GM19043 (cell line): ENCODE data around the gene SNW1.
A peak's percentile ranks its signal among the peaks of the same experiment; 100 is the strongest.
"Not testable (repeated sequence)": the region's sequence is repeated elsewhere in the genome, so short reads cannot be mapped to it uniquely, and the experiment has no call there.

Experiments used
- ATAC-seq: cut with Tn5 transposase; IDR thresholded peaks from one replicate; pipeline ENCODE4 v1.9.1; 2021; ENCODE audit warnings: low read depth; ENCODE audit not compliant: unreplicated experiment

SNW1 gene

DNA sequence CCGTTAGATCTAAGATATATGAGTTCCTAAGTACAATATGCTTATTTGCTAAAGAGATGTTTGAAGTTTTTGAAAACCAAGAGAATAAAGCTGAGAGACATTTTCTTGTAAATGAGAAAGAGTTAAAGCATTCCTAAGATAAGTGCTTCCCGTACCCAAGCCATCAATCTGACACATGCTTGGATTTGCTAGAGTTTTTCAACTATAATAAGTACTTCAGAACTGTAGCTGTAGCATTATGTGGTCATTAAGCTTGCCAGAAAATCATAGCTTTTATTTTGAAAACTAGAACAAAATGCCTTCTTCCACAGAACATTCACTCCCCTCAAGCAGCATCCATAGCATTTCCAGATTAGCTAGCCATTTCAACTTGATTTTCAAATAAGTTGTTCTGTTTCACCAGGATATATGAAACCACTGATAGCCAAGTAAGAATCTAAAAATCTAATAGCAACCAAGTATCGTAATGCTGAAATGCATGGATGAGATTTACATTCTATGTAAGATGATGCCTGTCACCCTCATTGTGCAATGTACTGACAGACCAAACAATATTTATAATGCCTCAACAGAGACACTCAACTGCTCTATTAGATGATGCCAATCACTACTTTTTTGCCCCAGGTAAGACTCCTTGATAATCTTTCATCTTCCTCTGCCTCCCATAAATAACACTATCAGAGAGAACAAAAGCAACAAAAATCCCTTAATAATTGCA, 8.0 kb downstream of the SNW1 start:
- no peak for ATAC-seq

GRCh38 chr14:77752266-77752665, 8.7 kb downstream of the SNW1 start:
- ATAC-seq, result no peak

DNA sequence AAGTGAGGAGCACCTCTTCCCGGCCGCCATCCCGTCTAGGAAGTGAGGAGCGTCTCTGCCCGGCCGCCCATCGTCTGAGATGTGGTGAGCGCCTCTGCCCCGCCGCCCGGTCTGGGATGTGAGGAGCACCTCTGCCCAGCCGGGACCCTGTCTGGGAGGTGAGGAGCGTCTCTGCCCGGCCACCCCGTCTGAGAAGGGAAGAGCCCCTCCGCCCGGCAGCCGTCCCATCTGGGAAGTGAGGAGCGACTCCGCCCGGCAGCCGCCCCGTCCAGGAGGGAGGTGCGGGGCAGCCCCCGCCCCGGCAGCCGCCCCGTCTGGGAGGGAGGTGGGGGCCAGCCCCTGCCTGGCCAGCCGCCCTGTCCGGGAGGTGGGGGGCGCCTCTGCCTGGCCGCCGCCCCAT, 13.5 kb downstream of the SNW1 start:
- ATAC-seq, result not testable (repeated sequence)

DNA sequence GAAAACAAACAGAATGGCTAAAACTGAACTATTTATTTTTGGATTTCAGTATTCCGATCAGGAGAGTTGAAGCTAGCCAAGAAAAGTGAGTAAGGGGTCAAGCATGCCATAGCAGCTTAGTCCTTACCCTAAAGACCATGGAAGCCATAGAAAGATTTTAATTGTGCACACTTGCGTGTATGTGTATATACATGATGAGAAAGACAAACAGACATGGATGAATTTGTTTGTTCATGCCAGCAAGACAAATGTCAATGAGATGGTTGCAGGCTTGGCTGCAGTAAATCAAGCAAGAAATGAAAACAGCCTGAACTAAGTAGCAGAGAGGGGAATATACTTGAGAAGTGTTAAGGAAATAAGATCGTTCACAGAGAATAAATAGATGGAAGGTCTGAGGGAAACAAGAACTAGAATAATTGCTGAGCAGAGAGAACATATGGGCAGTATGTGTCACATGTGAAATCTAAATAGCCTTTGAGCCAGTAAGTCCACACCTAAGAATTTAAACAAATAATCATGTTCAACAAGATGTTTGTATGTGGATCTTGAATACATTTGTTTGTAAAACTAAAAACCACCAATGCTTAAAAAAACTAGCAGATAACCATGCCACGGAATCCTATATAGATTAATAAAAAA, 14.8 kb downstream of the SNW1 start:
- no peak for ATAC-seq

- ATAC-seq, result no peak
Measured at GRCh38 chr14:77741438-77741837, 19.5 kb downstream of the SNW1 start.

GRCh38 chr14:77738559-77739250, 22.3 kb downstream of the SNW1 start:
- ATAC-seq, result no peak

DNA sequence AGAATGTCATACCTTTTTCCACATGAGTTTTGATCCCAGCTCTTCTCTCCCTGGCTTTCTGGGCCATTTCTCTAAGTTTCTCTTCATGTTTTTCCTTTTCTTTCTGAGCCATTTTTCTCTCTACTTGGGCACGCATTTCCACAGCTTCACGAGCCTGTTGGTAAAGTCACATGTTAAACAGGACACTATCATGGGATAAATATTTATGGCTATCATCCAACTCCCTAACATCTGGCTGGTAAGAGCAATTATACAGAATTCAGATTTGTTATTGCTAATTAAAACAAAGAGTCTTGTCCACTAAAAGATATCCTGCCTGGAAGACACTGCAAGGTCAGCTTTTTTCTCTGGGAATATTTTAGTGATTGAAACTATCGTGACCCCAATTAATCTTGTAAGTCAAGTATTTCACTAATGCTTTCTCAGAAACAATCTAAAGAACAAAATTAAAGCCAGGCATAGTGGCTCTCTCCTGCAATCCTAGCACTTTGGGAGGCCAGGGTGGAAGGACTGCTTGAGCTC, 29.9 kb downstream of the SNW1 start:
- ATAC-seq, result no peak

DNA sequence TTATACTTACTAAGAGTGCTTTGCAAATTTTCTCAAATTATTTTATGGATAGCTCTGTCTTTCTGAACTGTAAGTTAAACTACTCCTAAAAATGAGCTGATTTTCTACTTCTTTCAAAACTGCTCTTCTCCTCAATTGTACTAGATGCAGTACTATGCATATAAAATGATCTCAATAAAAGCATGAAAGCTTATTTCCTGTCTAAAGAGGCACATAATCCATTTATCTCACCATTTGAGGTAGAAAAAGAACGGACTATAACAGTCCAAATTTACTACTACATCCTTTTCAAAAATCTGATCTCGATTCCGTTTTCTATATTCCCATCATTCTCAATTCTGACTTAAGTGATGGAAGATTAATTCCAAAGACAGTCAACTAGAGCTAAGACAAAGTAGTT, 38.7 kb downstream of the SNW1 start:
- no peak for ATAC-seq

DNA sequence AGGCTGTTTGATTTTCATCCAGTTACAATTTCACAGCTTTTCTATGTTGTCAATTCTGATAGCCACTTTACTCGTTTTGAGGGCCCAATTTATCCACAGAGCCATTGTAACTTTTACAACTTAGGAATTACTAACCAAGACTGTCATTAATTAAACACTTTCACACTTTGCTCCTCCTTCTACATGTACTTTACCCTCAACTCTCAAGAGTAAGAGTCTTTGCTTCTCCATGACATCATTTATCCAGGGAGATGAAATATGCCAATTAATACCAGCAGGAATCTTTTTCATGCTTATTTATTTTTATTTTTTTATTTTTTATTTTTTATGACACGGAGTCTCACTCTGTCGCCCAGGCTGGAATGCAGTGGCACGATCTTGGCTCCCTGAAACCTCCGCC, 39.5 kb downstream of the SNW1 start:
- no peak for ATAC-seq

- no peak for ATAC-seq
Measured at GRCh38 chr14:77717608-77718305, 43.2 kb downstream of the SNW1 start.

- no peak for ATAC-seq
Measured at GRCh38 chr14:77714926-77715325, 46.0 kb downstream of the SNW1 start.

- ATAC-seq, result no peak
Measured at GRCh38 chr14:77710364-77710763, 50.6 kb downstream of the SNW1 start.

DNA sequence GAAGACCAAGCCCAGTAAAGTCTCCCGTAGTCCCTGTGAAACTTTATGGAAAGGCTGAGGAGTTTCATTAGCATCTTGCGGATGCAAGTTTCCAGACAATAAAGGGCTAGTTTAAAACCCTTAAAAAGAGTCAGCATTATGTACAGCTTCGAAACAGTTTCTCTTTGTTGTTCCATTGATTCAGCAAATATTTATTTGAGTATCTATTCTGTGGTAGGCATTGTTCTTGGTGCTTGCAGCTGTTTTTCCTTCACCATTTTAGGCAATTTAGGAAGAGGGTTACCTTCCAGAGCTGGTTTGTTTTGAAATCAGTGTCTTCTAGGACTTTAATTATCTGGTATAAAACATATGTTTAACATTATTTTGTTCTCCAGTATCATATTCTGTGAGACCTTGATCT, 51.5 kb downstream of the SNW1 start:
- no peak for ATAC-seq

GRCh38 chr14:77708749-77709148, 52.2 kb downstream of the SNW1 start:
- ATAC-seq, result no peak

GRCh38 chr14:77707724-77708408, 53.1 kb downstream of the SNW1 start, which contains the start of the genes ALKBH1 and SLIRP:
Gene ALKBH1, minus strand, starts transcription at chr14:77708023. Its CDS starts 19 bp downstream, at chr14:77708004.
Gene SLIRP, plus strand, starts transcription at chr14:77708103. Its CDS starts 9 bp downstream, at chr14:77708112.
- peak; percentile 98 for ATAC-seq

DNA sequence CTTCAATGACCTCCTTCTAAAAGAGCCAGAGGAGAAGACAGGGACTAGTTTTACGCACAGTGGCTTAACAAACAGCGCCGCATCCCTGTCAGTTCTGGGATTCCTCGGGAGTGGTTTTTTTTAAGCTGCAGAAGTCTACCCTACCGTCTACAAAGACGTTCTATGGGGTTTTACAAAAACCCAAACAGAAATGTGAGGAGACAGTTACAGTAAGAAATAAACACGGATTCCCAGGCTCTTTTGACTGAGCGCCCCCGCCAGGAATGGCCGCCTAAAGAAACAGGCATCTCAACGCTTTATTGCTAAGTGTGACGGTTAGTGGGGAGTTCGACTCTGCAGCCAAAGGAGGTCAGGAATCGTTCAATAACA, 53.6 kb downstream of the SNW1 start:
- ATAC-seq, result peak; percentile 26

DNA sequence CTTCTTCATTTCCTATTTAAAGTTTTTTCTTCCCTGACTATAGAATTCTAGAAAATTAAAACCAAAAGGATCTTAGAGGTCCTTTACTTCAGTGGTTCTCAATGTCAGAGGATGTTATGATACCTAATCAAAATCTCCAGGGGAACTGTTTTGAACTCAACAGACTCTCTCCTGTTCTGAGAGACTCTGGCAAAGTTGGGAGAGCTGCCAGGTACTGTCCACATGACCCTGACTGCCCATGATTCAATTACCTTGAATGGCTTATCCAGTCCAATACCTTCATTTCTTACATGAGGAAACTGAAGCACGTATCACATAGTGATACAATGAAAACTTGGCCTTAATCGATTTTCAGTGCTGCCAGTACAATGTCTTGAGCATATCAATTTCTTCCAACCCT, 69.7 kb downstream of the SNW1 start:
- no peak for ATAC-seq

DNA sequence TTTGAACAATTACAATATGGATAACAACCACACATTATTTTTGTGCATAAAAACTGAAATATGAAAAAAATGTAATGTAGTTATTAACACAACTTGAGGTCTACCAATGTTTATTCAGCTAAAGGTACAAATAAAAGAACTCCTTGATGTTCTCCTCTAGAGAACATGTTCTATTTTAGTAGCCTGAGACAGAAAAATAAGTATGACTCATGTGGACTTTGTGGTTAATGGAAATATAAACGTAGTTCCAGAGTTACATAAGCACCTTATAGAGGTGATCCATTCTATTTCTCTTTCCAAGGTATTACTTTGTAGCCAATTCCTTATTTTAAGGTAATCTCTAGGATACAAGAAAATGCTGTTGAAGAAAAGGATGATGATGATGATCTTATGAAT, 78.8 kb downstream of the SNW1 start:
- ATAC-seq, result no peak

GRCh38 chr14:77681196-77682157, 79.5 kb downstream of the SNW1 start:
- ATAC-seq, result no peak
